ENCODE measurements around the gene DCANP1. TPM values are rescaled to one million over a fixed set of nuclear protein-coding genes. Genes with fewer than 3 reads are reported as not detected.

Gene DCANP1
- total RNA-seq, 1 experiment from 2014 or later, result not detected

GRCh38 chr5:135448071-135448739 is 1.1 kb upstream of the DCANP1 start:
- BruUV-seq (replicated peaks), result no TSS peak
- no peak for ATAC-seq
- RAD21 ChIA-PET (ENCODE audit: low non-redundant PET in 1 of 2, low total read pairs in 2 of 2, uncharacterized antibody in 2 of 2, unreplicated experiment in 2 of 2), result no interaction called here

More at GRCh38 chr5:135448071-135448739, 1.1 kb upstream of the DCANP1 start:
- H3K4me3 ChIP-seq (replicated peaks in 1 of 2; ENCODE audit: low read depth in 1 of 2, low read length in 2 of 2), result no peak overlapping the region
- H3K27me3 ChIP-seq (ENCODE audit: insufficient read depth, low read length), result no peaks in the 10 kb centered on the region; the same call in 1 of the 2 replicates
- no peaks in the 10 kb centered on the region for H3K36me3 ChIP-seq (ENCODE audit: control insufficient read depth in 1 of 2, insufficient read depth in 2 of 2, low read length in 2 of 2)
- H3K9me3 ChIP-seq (ENCODE audit: control insufficient read depth in 1 of 2, insufficient read depth in 1 of 2, low read depth in 1 of 2, low read length in 2 of 2), result no peaks in the 10 kb centered on the region
- no peak overlapping the region for H3K9ac ChIP-seq (ENCODE audit: low read length)
- no peaks in the 10 kb centered on the region for H4K20me1 ChIP-seq (ENCODE audit: insufficient read depth)
- ChIA-PET POLR2A (no interaction called here), CTCF (interaction anchor here (1.3 to 2.6 kb wide), 4 partner anchors 9 to 14 kb away, joined by 4 to 9 read pairs (median 6); no protein-coding TSS in a partner anchor)
- no peak overlapping the region for H2AFZ ChIP-seq (ENCODE audit: low read depth, low read length, poor library complexity, severe bottlenecking)
- H3K4me2 ChIP-seq (ENCODE audit: low read length), result no peak overlapping the region
- DNase-seq (ENCODE audit: low read depth, low spot score), result no peak
- TF ChIP-seq FOSL1 (IDR thresholded peaks at IDR 0.05; ENCODE audit: low read depth), result no peak
- TF ChIP-seq ATF3 (IDR thresholded peaks at IDR 0.05), result no peak
- no peak for TF ChIP-seq ZBTB33 (IDR thresholded peaks at IDR 0.05; ENCODE audit: extremely low read depth, insufficient replicate concordance, low read length)
- TF ChIP-seq RAD21 (IDR thresholded peaks at IDR 0.05; ENCODE audit: low read depth), result no peak
- no peak for TF ChIP-seq TCF7L2 (IDR thresholded peaks at IDR 0.05; ENCODE audit: borderline replicate concordance, extremely low read depth, insufficient read depth, insufficient read length)
- H3K4me1 ChIP-seq (ENCODE audit: control insufficient read depth in 1 of 2, insufficient read depth in 2 of 2, low read length in 2 of 2), result no peaks in the 10 kb centered on the region
- H3K9me2 ChIP-seq (ENCODE audit: insufficient read depth), result no peaks in the 10 kb centered on the region
- H3K27ac ChIP-seq (ENCODE audit: low read depth, low read length), result no peak overlapping the region
- intact Hi-C loops (cut with micrococcal nuclease), result no loop called here
- H3K79me2 ChIP-seq (ENCODE audit: insufficient read depth, low read length), result no peaks in the 10 kb centered on the region
